ENCODE results near the gene MAP1B. TPM values are rescaled to one million over a fixed set of nuclear protein-coding genes. Genes with fewer than 3 reads are reported as not detected.

Gene MAP1B
- total RNA-seq, 1 donor from 2014 or later: 39.3 TPM

DNA sequence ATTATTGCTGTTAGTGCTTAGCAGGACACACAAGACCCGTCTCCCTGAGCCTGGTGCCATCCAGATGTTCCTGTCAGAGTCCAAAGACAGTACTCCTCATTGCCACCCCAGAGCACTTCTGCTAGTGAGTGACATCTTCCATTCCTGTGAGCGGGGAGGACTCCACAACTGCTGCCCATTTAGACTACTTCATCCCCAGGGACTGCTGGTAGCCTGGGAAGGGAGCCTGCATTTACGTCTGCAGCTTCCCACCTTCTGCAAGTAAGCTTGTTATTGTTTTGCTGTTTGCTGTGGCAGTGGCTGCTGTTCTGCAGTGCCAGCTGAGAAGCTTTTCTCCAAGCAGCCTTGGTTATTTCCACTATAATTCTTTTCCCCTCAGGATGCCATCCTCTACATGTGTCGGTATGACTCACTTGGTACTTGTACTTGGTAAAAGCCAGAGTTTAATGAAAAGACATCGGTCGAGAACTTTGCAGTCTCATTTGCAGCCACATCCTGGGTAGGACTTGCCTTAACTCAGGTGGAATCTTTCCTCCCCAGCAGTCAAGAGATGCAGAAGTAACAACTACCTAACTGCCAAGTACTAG is 10.6 kb upstream of the MAP1B start:
- DNase-seq (ENCODE audit: low read depth in 2 of 2): no peak

DNA sequence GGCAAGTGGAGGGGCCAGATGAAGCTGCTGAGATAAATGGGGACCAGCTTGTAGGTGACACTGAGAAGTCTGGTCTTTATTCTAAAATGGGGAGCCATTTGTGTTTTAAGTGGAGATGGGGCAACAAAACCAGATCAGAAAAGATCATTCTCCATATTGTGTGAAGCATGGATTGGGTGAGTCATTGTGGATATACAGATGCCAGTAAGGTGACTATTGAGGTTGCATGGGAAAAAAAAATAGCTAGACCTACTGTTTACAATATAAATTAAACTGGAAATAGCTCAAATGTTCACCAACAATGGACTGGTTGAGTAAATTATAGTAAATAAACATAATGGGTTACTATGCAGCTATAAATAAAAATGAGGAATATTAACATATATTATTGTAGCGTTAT is 5.4 kb upstream of the MAP1B start:
- DNase-seq (ENCODE audit: low read depth in 2 of 2): no peak

DNA sequence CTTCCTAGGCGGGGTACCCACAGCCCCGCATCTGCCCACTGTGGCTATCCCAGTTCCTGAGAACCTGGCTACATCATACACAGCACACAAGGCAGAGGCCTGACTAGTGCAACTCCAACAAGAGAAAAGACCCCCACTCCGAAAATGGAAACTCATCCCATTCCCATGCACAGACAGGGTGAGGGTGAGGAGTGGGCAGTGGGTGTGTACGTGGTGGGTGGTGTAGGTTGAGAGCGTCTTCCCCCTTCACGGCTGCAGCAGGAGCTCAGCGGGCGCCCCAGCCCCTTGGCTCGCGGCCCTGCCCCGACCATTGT is 501 bp upstream of the MAP1B start:
- no peak for DNase-seq (ENCODE audit: low read depth in 2 of 2)

DNA sequence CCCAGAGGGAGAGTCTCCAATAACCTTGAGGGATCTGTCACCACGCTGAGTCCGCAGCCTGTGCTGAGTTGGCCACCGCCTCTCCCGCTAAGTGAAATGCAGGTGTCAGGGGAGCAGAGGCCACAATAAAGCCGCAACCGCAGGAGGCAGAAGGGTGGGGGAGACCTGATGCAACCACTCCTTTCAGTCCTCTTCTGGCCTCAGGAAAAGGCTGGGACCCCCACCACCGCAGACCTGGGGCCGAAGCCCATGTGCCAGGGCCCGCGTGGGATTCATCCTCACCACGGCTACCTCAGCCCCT is 576 bp downstream of the MAP1B start:
- DNase-seq (ENCODE audit: low read depth in 2 of 2): peak in 1 of 2 donors; percentile 32

DNA sequence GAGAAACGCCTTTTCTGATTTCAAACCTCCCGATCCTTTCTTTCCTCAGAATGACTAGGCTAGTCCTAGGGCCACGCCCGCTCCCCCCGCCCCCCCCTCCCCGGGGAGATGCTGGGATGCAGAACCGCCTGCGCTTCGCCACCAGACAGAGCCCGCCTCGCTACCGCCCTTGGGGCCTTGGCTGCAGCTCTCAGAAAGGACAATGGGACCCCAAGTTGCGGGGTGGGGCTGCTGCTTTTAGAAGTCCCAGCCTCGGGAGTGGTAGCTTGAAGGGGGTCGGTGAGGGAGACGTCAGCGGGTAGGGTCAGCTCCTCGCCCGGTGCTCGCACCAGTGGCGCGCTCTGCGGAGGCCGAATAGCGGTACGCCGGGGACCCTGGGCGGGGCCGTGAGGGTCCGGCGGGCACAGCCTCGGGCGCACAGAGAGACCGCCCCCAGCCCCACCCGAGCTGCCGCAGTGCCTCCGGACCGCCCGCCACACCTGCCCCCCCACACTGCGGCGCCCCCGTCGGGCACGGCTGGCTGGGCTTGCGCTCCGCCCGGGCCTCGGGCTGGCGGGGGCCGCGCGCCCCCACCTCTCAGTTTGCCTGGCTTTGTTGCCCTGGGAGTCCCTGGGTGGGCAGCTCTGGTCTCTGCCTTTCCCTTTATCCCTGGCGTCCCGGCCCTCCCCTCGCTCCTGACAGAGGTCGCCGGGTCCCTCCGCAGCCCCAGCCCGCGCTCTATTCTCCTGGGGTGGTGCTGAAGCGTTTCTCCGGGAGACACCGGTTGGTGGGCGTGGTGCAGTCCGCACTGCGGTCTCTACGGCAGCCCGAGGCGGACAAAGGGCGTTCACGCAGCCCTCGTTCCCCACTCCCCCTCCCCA is 1.2 kb downstream of the MAP1B start:
- DNase-seq (ENCODE audit: low read depth in 2 of 2): peak; percentile 67 to 87

DNA sequence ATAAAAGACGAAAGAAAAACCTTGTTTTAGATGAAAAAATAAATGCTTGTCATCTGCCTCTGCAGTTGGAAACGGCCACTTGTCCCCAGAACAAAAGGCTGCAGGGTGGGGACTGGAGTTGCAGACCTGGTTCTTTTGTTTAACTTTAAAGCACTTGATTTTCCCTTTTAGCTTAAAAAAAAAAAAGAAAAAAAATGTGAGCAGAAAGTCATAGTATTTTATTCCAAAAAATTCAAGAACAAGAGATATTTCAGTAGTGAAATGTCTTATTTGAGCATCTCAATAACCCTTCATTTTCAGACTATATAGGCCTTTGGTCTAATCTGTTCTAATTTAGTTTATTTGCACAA is 1.8 kb downstream of the MAP1B start:
- DNase-seq (ENCODE audit: low read depth in 2 of 2): no peak

DNA sequence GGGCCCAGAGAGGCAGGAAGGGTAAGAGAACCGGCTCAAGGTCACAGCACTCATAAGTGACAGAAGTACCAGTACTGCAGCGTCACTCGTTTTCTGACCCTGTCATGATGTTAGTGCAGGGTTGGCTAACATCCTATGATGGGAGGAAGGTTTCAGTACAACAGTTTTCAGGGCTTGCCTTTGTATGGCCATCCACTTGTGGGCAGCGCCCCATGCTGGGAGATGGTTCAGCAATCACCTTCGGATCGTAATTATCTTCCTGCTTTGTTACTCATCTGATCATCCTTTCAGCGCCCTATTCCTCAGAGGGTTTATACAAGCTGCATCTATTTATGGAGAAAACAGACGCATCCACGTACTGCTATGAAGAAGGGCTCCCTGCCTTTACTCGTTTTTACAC is 2.4 kb downstream of the MAP1B start:
- peak in 1 of 2 donors; percentile 49 for DNase-seq (ENCODE audit: low read depth in 2 of 2)

DNA sequence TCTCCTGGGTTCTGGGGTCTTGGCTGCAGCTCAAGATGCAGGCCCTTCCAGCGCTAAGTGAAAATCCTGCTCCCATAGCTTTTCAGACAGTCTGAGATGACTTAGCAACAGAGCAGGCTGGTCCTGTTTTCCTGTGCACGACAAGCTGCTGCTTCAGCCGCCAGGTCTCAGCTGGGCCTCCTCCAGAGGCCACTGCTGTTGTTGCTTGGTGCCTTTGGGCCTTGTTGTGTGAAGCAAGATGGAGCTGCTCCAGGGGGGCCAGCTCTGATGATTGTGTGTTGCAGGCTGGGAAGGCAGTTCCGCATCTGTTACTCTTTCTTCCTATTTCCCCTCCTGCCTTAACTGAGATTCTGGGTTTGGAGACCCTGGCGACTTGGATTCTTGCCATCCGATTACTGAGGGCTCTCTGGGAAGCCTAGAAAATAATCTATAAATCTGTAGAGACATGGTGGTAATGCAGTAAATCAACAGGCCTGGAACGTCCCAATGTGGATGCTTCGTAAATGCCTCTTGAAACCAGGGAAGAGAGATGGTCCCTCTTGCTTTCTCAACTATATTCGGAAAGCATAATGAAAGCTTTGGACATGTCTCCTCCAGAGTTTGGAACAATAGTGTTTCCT is 3.2 kb downstream of the MAP1B start:
- DNase-seq (ENCODE audit: low read depth in 2 of 2): no peak

DNA sequence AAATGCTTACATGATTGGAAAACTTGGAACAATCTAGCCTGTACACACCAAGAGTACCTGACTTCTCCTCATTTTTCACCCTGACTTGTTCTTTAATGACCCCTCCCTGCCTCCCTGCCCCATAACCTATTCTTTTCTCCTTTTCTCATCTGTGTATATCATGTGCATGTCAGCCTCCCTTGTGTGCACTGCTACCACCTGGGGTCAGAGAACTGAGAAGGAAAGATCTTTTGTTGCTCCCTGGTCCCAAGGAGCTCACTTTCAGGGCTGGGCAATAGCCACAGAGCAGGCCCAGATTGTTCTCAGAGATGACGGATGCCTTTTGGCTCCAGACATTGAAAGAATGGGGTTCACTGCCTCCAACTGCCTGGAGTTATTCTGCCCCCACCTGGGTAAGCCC is 5.1 kb downstream of the MAP1B start:
- no peak for DNase-seq (ENCODE audit: low read depth in 2 of 2)

DNA sequence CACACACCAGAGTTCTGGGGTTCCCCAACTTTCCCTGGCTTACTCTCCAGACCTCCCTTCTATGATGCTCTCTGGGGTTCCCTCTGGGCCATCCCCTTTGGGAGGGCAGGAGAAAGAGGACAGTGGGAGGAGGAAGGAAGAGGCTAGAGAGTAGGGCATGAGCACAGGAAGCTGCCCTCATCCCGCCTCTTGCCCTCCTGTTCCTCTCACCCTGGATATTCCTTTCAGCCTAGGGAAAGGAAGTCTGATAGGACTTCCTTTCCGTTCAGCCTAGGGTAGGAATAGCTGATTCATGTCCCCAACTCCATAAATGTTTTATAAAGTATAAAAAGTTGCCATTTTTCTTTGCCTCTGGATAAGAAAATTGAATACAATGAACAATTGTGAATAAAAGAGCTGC is 7.4 kb downstream of the MAP1B start:
- peak in 1 of 2 donors; percentile 50 for DNase-seq (ENCODE audit: low read depth in 2 of 2)

DNA sequence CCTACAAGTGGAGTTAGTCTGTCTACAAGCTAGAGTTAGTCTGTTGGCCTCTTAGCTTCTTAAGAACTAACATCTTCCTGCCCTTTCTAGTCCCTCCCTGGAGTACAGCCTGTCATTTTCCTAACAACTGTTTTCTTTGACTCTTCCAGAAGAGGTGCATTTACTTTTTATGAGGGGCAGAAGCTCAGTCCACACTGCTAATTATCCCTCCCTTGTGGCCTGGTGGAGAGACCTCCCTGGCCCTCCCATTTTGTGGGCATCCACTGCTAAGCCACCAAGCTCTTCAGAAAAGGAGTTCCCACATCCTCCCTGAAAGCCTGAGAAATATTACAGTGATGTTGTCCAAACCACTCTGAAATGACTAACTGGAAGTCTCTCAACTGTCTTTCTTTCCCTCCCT is 8.0 kb downstream of the MAP1B start:
- DNase-seq (ENCODE audit: low read depth in 2 of 2): no peak

DNA sequence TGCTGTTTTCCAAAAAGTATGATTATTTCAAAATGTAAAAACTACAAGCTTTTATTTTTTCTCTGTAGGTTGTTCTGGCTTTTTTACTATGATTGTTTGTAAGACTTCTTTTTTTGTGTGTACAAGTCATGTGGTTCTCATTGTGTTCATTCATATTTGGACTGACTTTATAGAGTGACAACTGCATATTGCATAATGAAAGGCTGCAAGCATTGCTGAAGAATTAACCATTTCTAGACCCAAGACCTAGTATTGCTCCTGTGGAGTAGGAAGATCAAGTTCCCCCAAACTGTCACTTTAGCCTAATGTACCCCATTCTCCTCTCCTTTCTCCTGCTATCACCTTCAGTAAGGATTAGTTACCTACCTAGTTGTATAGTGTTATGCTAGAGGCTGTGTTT is 10.0 kb downstream of the MAP1B start:
- no peak for DNase-seq (ENCODE audit: low read depth in 2 of 2)

DNA sequence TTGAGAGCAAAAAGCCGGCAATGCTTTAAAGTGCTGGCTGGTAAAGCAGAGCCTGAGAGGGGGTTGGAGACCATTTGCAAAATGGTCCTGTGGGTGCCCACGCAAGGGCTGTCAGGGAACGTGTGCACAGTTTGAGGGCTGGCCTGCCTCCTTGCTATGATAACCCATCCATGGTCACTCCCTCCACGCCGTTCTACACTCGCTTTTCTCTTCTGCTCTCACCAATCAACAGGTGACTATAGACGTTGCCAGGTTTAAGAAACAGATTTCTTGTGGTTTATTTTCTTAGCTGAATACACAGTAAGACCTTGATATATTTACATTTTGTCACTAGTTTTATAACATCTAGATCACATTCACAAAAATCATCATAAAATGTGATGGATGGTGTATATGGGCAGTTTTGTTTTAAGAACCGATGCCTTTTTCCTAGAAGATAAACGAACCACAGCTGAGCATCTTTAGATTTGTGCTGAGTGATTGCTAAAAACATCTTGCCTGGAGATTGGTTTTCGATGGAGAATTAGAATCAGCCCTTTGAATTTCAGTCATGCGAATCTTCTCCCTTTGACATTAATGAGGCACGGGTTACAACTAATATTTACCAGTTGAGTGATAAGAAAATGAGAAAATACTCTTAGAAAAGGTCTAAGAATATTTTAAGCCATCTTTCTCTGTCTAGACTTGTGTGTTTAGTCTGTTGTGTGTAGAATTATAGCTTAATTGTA is 13.9 kb downstream of the MAP1B start:
- DNase-seq (ENCODE audit: low read depth in 2 of 2): no peak

DNA sequence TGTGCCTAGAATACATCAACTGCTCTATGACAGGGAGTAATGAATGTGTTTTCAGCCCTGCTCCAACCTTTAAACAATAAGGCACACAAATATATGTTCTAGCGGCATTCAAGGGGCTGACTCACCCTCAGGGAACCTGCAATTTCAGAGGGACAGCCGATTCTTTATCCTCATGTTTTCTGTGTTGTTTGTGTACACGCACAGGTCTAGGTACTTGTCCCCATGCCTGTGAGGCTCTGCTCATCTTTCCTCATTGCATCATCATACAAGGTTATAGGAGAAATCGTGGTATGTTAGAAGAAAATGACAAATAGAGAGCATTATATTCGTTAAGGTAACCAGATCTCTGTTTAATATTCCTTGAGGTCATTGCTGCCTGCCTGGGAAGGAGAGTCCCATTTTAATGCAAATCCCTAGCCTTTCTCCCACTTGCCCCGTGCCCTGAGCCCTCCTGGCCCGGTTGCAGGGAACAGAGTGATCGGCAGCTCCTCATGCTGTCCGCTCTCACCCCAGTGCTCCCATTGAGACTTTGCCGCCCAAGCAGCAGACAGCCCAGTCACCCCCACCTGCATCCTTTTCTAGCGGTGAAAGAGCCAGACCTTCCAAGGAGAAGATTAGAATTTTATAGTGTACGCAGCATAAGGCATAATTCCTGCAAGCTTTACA is 14.6 kb downstream of the MAP1B start:
- no peak for DNase-seq (ENCODE audit: low read depth in 2 of 2)

DNA sequence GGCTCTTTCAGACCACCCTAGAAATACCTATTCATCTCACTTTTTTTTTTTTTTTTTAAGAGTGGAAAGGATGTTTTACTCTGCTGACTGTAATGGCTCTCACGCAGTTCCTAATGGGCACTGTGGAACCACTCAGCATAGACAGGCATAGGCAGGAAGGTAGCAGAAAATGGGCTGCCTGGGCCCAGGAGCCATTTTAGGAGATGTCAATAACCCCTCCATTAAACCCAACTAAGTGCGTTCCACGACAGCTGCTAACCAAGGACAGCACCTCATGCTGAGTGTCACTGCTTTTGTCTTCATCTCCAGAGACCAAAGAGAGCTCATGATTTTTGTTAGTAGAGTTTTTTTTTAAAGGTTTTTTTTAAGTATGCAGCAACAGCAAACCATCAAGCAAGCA is 15.3 kb downstream of the MAP1B start:
- no peak for DNase-seq (ENCODE audit: low read depth in 2 of 2)

DNA sequence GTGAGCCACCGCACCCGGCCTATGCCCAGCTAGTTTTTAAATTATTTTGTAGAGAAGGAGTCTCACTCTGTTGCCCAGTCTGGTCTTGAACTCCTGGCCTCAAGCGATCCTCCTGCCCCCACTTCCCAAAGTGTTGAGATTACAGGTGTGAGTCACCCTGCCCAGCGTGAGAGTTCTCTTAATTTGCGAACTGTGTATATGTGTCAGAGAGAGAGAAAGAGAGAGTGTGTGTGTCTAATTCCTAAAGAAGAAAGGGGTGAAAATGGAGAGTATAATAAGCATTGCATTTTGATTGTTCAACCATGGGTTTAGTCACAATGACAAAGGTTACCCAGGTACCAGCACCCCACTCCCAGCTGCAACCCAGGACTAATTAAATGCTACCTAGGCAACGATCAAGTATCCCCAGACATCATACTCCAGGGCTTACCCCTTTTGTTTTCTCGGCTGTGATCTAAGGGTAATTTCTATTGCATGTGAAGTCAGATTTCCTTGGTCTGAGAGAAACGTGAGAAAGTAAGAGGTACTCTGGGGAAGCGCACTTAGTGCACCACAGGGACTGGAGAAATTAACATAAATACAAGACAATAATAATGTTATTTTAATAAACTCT is 16.6 kb downstream of the MAP1B start:
- DNase-seq (ENCODE audit: low read depth in 2 of 2): no peak

DNA sequence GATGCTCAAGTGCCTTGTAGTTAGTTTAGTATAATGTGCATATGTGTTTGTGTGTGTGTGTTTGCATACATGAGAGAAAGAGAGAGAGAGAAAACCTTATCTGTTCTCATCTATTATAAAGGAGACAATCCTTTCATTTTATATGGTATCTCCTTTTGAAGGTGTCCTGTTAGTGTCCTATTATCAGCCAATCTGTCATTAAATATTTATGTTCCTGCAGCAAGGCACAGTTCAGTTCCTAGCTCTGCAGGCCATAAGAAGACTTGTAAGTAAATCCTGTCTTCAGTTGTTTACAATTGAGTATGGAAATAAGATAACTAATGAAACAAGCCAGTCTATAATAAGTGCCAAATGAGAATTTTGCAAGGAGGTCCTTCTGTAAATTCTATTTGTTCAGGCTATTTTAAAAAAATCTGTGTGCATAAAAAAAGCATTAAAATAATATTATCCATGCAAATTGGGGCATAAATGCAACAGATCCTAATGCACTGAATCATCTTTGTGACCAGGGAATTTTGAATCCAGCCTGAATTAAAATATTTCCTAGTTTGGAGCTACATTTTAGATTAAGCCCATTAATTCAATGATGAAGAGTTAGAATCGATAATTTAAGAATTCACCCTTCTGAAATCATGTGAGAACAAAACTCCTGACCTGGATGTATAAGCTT is 18.1 kb downstream of the MAP1B start:
- no peak for DNase-seq (ENCODE audit: low read depth in 2 of 2)

DNA sequence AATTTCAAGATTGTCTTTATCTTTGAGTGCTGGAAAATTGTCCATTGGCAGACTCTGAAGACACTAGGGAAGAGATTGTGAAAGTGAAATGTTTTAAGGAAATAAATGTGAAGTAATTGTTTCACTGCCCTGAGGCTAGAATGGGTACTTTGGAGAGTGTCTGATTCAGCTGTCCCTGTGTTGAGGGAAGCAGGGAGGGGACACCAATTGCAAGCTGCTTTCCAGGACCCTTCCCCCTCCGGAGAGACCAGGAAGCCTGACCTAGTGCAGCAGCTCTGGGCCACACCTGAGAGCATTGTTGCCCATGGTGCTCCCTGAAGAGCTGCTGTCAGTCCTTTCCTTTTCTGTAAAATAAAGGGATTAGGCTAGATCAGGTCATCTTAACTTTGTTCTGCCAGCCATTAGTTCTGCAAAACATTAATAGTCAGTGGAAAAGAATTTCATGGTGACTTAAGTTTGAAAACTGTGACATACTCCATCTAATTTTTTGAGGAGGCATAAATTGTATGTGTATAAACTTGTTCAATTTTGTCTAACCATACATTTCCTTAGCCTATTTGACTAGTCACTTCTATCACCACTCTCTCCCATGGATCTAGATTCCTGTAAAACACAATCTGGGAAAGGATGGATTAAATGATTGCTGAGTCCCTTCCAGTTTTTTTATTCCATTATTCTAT is 18.8 kb downstream of the MAP1B start:
- no peak for DNase-seq (ENCODE audit: low read depth in 2 of 2)

DNA sequence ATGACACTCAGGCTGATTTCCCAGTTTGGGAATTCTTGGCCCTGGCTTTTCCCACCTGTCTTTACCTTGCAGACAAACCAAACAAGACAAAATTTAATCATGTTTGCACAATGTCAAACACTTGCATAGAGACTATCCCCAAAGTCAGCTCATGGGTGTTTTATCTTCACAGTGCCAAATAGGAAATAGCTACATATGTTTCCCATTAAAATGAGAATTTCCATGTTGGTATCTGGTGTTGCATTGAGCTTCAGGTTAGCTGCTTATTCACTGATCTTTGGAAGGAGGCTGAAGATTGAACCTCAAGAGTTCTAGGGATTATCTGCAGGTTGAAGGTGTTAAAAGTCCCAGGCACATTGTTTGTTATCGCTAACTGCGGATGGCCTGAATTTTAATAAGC is 19.5 kb downstream of the MAP1B start:
- DNase-seq (ENCODE audit: low read depth in 2 of 2): no peak

DNA sequence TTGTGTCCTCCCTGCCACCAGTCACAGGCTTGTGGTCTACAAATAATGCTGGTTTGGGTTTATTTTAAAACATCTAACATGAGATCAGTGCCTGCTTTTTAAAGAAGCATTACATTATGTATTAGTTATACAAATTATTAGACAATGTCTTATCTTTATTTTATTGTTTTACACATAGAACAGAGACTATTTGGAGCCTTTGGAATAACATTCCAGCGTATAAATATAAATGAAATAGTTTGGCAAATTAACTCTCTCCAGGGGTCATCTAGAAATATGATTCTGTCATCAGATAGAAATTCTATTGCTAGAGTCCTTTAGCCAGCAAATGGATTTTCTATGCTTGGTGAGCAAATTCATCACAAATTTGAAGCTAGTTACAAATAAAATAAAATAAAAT is 22.4 kb downstream of the MAP1B start:
- no peak for DNase-seq (ENCODE audit: low read depth in 2 of 2)

DNA sequence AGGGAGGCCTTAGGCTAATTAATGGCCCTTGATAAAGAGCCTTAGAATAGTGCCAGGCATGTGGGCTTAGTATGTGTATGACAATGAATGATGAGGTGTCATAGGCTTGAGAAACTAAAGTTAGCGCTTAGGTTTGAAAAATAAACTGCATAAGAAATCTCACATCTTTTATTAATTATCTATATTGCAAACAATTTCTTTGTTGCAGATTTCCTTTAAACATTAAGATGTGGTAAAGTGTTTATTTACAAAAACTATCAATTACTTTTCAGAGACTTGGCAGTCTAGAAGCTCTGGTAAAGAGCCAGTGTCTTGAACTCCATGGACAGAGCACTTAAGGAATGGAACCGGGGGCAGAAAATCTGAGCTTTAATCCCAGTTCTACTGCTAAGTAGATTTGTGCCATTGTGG is 23.1 kb downstream of the MAP1B start:
- DNase-seq (ENCODE audit: low read depth in 2 of 2): no peak

Measured in dermis microvascular lymphatic vessel endothelial cell (primary cell).